B cell (primary cell): ENCODE data around the gene RPL13A. TPM values are rescaled to one million over a fixed set of nuclear protein-coding genes. Genes with fewer than 3 reads are reported as not detected.
A peak's percentile ranks its signal among the peaks of the same experiment; 100 is the strongest.

Experiments
- ATAC-seq: fragments of 200-7000 bp; cut with Tn5 transposase; one replicate; pipeline ENCODE4 v1.10.0; 2021; ENCODE audit warnings: low read depth, mild to moderate bottlenecking, moderate number of reproducible peaks, moderate library complexity
- CTCF ChIA-PET: fragments of 350-600 bp; sonication (Branson Sonifier 250); formaldehyde crosslinking; loops from one replicate; lab custom pipeline; 2021; ENCODE audit warnings: antibody characterized with exemption, inconsistent platforms; lab: Charles Lee
- POLR2A ChIA-PET: fragments of 350-600 bp; sonication (Branson Sonifier 250); formaldehyde crosslinking; loops from one replicate; lab custom pipeline; 2021; ENCODE audit warnings: antibody characterized with exemption; lab: Charles Lee
- DNase-seq: peaks from one replicate; pipeline ENCODE4 v3.0.0; 2013
- H2AFZ ChIP-seq: 2 replicates; pipeline ENCODE4 v1.6.1; 2012; ENCODE audit warnings: mild to moderate bottlenecking, low read depth, low read length; ENCODE audit not compliant: insufficient read depth, poor library complexity, severe bottlenecking
- H3K27ac ChIP-seq, 2 donors: 1 replicate in 1 of 2; 2 replicates in 1 of 2; pipeline ENCODE4 v1.5.1; 2012 to 2013; ENCODE audit warnings: low read length in 2 of 2, mild to moderate bottlenecking in 2 of 2, moderate library complexity in 1 of 2
- H3K27me3 ChIP-seq, 4 experiments: fragments of 200-600 bp in 1 of 4; sonication (generic) in 1 of 4; replicated peaks in 1 of 4; 1 replicate in 2 of 4; 2 replicates in 2 of 4; pipeline versions ENCODE4 v1.6.1 to v1.7.0; 2013 to 2016; ENCODE audit warnings: low read length in 3 of 4, mild to moderate bottlenecking in 2 of 4, mixed read lengths in 1 of 4, moderate library complexity in 1 of 4; ENCODE audit not compliant: insufficient read depth in 4 of 4, control insufficient read depth in 3 of 4; ENCODE audit errors: control extremely low read depth in 1 of 4
- H3K36me3 ChIP-seq, 2 experiments: replicated peaks in 1 of 2; 1 replicate in 1 of 2; 2 replicates in 1 of 2; pipeline versions ENCODE4 v1.6.1 to v1.7.1; 2013; ENCODE audit warnings: low read length in 1 of 2; ENCODE audit not compliant: insufficient read depth in 2 of 2, control insufficient read depth in 1 of 2; ENCODE audit errors: control extremely low read depth in 1 of 2, extremely low read depth in 1 of 2
- H3K4me1 ChIP-seq, 2 donors: fragments of 200-600 bp in 1 of 2; sonication (generic) in 1 of 2; 1 replicate in 1 of 2; 2 replicates in 1 of 2; pipeline versions ENCODE4 v1.5.1 to v1.6.1; 2013 to 2017; ENCODE audit warnings: low read length in 2 of 2; ENCODE audit not compliant: control insufficient read depth in 2 of 2, insufficient read depth in 2 of 2
- H3K4me2 ChIP-seq: replicated peaks from 2 replicates; pipeline ENCODE3; 2012; ENCODE audit warnings: mild to moderate bottlenecking, low read depth, low read length; ENCODE audit not compliant: poor library complexity, severe bottlenecking
- H3K4me3 ChIP-seq, 5 experiments: fragments of 200-600 bp in 1 of 5; sonication (generic) in 1 of 5; 1 replicate in 3 of 5; 2 replicates in 2 of 5; pipeline versions ENCODE4 v1.5.1 to v1.7.0; 2011 to 2016; ENCODE audit warnings: low read length in 4 of 5, mild to moderate bottlenecking in 4 of 5, low read depth in 2 of 5, control low read depth in 1 of 5, moderate library complexity in 1 of 5; ENCODE audit not compliant: insufficient read depth in 1 of 5; ENCODE audit errors: control extremely low read depth in 1 of 5, extremely low read depth in 1 of 5
- H3K79me2 ChIP-seq: fragments of 200-600 bp; sonication (generic); one replicate; pipeline ENCODE4 v1.6.0; 2016; ENCODE audit warnings: low read length; ENCODE audit not compliant: control insufficient read depth, insufficient read depth
- H3K9ac ChIP-seq: fragments of 200-600 bp; sonication (generic); 2 replicates; pipeline ENCODE4 v1.6.1; 2017; ENCODE audit warnings: mild to moderate bottlenecking, low read length, moderate library complexity
- H3K9me3 ChIP-seq, 3 donors: one replicate each; pipeline versions ENCODE4 v1.6.1 to v1.7.1; 2013; ENCODE audit warnings: low read length in 2 of 3; ENCODE audit not compliant: control insufficient read depth in 2 of 3, insufficient read depth in 1 of 3; ENCODE audit errors: control extremely low read depth in 1 of 3
- H4K20me1 ChIP-seq: 2 replicates; pipeline ENCODE4 v1.6.0; 2012; ENCODE audit warnings: mild to moderate bottlenecking, low read length; ENCODE audit not compliant: insufficient read depth, control insufficient read depth, poor library complexity, severe bottlenecking
- H3K27ac Mint-ChIP-seq: one replicate; pipeline ENCODE4 v1.8.0; 2021; ENCODE audit warnings: mixed read lengths
- H3K27me3 Mint-ChIP-seq: one replicate; pipeline ENCODE4 v1.8.0; 2021; ENCODE audit warnings: mixed read lengths
- H3K4me1 Mint-ChIP-seq: one replicate; pipeline ENCODE4 v1.8.0; 2021; ENCODE audit warnings: mixed read lengths
- H3K4me3 Mint-ChIP-seq: one replicate; pipeline ENCODE4 v1.8.0; 2021; ENCODE audit warnings: mixed read lengths
- H3K9me3 Mint-ChIP-seq: one replicate; pipeline ENCODE4 v1.8.0; 2022; ENCODE audit warnings: mixed read lengths; ENCODE audit not compliant: insufficient read depth
- EZH2 ChIP-seq: IDR thresholded peaks from 2 replicates; pipeline ENCODE4 v1.6.1; 2012; ENCODE audit warnings: borderline replicate concordance, low read depth, mild to moderate bottlenecking, moderate library complexity, low read length; ENCODE audit not compliant: insufficient read depth, poor library complexity, severe bottlenecking
- WGBS: methylation state at CpG from one replicate; pipeline ENCODE4 v1.1.5; 2013; ENCODE audit warnings: missing lambda C conversion rate; ENCODE audit not compliant: insufficient coverage; 5-methylcytosine and 5-hydroxymethylcytosine counted together
- intact Hi-C: fragments of 100-400 bp; cut with micrococcal nuclease; formaldehyde crosslinking; loops from one replicate; pipeline ENCODE4 v1.10.0; 2022
- polyA plus RNA-seq: library from polyadenylated mRNA; depleted of rRNA; stranded (reverse); fragments of >200 nt; gene quantifications from 2 replicates; pipeline ENCODE4 v1.2.3, GENCODE V29; 2012
- total RNA-seq, 2 donors: library from RNA; stranded (reverse); fragments of 120-200 nt in 1 of 2; gene quantifications; 1 replicate in 1 of 2; 2 replicates in 1 of 2; pipeline versions ENCODE4 v1.2.3 to v1.2.4, GENCODE V29; 2013 to 2022
- TF ChIP-seq, protein P1 (sequence below): fragments of 200-600 bp; IDR thresholded peaks from one replicate; pipeline ENCODE4 v1.8.0; 2022; ENCODE audit warnings: antibody characterized with exemption, mild to moderate bottlenecking

The RPL13A gene
- total and polyA plus RNA-seq, 2 donors (not counting 1 experiment from before 2014, with no cell fraction given), result 5,457 to 6,298 TPM

- peak; percentile 18 for DNase-seq
- 74% methylated on average over 7 of the region's 15 CpGs for WGBS
- peaks cover 48% of the 10 kb centered on the region for H3K4me1 Mint-ChIP-seq
These were observed 12.1 kb upstream of the RPL13A start for GRCh38 chr19:49475191-49475917.

More at GRCh38 chr19:49475191-49475917, 12.1 kb upstream of the RPL13A start:
- Histone ChIP-seq H3K79me2 (peaks cover 29% of the 10 kb centered on the region), H3K4me1 (peaks cover 35 to 60% of the 10 kb centered on the region in 2 donors), H3K9ac (peak overlapping the region; percentile 90), H2AFZ (peak overlapping the region; percentile 86), H4K20me1 (no peaks in the 10 kb centered on the region), H3K27me3 (no peaks in the 10 kb centered on the region), H3K27ac (peak overlapping the region in 1 of 2 donors; percentile 81), H3K4me2 (peak overlapping the region; percentile 97), H3K36me3 (peaks cover 0 to 6% of the 10 kb centered on the region in 2 experiments), H3K9me3 (no peaks in the 10 kb centered on the region), H3K4me3 (no peak overlapping the region)
- no peak for ATAC-seq
- no peaks in the 10 kb centered on the region for H3K27me3 Mint-ChIP-seq
- ChIA-PET POLR2A (interaction anchor here (0.5 to 0.7 kb wide), 3 partner anchors 15 to 33 kb away, joined by 3 to 7 read pairs (median 3); no protein-coding TSS in a partner anchor), CTCF (interaction anchor here (0.9 to 2.1 kb wide), 7 partner anchors 59 to 254 kb away, joined by 3 to 13 read pairs (median 4); no protein-coding TSS in a partner anchor)
- no peaks in the 10 kb centered on the region for H3K9me3 Mint-ChIP-seq
- TF ChIP-seq, protein P1, sequence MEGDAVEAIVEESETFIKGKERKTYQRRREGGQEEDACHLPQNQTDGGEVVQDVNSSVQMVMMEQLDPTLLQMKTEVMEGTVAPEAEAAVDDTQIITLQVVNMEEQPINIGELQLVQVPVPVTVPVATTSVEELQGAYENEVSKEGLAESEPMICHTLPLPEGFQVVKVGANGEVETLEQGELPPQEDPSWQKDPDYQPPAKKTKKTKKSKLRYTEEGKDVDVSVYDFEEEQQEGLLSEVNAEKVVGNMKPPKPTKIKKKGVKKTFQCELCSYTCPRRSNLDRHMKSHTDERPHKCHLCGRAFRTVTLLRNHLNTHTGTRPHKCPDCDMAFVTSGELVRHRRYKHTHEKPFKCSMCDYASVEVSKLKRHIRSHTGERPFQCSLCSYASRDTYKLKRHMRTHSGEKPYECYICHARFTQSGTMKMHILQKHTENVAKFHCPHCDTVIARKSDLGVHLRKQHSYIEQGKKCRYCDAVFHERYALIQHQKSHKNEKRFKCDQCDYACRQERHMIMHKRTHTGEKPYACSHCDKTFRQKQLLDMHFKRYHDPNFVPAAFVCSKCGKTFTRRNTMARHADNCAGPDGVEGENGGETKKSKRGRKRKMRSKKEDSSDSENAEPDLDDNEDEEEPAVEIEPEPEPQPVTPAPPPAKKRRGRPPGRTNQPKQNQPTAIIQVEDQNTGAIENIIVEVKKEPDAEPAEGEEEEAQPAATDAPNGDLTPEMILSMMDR, result no peak
- no peak for TF ChIP-seq EZH2
- intact Hi-C loops, result loop anchor here (10.0 kb wide), 1 partner anchor 841 kb away; the partner anchor contains the start of gene DBP
- H3K27ac Mint-ChIP-seq, result peak overlapping the region; percentile 75
- peak overlapping the region; percentile 93 for H3K4me3 Mint-ChIP-seq
